GM19351 (cell line): ENCODE results near the gene CCPG1.
"Not testable (repeated sequence)": the region's sequence is repeated elsewhere in the genome, so short reads cannot be mapped to it uniquely, and the experiment has no call there.

ENCODE experiments used
- ATAC-seq: cut with Tn5 transposase; IDR thresholded peaks from one replicate; pipeline ENCODE4 v1.9.1; 2021; ENCODE audit warnings: mild to moderate bottlenecking, moderate library complexity; ENCODE audit not compliant: unreplicated experiment

CCPG1 gene, protein sequence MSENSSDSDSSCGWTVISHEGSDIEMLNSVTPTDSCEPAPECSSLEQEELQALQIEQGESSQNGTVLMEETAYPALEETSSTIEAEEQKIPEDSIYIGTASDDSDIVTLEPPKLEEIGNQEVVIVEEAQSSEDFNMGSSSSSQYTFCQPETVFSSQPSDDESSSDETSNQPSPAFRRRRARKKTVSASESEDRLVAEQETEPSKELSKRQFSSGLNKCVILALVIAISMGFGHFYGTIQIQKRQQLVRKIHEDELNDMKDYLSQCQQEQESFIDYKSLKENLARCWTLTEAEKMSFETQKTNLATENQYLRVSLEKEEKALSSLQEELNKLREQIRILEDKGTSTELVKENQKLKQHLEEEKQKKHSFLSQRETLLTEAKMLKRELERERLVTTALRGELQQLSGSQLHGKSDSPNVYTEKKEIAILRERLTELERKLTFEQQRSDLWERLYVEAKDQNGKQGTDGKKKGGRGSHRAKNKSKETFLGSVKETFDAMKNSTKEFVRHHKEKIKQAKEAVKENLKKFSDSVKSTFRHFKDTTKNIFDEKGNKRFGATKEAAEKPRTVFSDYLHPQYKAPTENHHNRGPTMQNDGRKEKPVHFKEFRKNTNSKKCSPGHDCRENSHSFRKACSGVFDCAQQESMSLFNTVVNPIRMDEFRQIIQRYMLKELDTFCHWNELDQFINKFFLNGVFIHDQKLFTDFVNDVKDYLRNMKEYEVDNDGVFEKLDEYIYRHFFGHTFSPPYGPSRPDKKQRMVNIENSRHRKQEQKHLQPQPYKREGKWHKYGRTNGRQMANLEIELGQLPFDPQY

DNA sequence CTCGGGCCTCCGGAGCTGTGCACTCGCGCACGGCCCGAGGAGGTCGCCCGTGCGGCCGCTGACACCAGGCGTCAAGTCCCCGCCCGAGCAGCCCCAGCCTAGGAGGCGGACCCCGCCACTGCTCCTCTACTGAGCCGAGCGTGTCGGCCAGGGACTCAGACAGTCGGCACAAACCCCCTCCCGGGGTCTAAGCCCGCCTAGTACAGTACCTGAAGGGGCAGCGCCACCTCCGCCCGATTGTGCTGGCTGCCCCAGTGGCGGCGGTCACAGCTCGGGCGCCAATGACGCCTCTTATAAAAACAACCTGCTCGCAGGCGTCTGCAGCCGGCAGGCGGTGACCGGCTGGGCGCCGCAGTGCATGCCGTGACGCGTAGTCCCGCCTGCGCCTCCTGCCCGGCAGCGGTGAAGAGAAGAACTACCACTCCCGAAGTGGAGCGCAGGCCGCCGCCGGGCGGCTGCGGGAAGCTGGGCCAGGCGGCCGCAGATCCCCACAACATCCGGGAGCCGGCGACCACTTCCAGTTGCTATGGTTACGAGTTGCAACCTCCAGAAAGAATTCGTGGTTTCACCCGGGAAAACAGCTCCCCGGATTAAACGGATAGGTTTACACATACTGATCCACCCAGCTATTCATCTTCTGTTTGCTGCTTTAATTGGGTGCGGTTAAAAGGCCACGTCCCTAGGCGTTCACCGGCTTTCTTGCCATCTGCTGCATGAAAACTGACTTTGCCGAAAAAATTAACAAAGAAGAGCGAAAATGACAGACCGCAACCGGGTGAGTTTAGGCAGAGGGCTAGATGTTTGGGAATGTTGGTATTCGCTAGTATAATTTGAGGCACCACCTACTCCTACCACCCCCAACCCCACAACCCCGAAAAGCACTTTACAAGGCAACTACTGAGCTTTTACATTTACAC is at the start of gene CCPG1, which contains the start of gene PIERCE2:
Gene CCPG1 (minus strand): TSS at position 348 of the 917 bp plus-strand sequence. CDS start 18,935 bp downstream, outside the sequence.
Gene PIERCE2 (plus strand): TSS at position 484 of the 917 bp plus-strand sequence. CDS start 274 bp downstream, at position 758.
- ATAC-seq, result peak; percentile 90

DNA sequence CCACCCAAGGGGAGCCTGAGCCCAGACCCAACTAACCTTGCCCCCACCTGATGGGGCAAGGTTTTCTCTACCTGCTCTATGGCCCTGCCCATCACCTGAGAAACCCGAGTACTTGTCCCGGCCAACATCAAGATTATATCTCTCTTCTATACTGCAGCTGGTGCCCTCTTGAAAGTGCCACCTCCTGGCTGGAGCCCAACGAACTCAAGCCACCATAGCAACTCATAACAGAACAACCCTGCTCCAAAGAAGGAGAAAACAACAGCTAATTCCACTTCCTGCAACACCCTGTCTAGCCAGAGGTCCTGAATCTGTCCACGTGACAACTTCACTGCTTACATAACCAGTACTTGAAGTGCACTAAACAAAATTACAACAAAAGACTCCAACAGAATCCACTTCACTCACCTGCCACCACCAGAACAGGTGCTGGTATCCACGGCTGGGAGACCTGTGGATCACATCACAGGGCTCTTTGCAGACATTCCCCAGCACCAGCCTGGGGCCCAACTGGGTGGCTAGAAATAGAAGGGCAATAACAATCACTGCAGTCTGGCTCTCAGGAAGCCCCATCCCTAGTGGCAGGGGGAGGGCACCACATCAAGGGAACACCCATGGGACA is 49.4 kb upstream of the CCPG1 start:
- ATAC-seq, result no peak

DNA sequence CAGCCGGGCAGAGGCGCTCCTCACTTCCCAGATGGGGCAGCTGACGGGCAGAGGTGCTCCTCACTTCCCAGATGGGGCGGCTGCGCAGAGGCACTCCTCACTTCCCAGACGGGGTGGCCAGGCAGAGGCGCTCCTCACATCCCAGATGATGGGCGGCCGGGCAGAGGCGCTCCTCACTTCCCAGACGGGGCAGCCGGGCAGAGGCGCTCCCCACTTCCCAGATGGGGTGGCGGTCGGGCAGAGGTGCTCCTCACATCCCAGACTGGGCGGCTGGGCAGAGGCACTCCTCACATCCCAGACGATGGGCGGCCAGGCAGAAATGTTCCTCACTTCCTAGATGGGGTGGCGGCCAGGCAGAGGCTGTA is 38.9 kb upstream of the CCPG1 start:
- ATAC-seq, result not testable (repeated sequence)

DNA sequence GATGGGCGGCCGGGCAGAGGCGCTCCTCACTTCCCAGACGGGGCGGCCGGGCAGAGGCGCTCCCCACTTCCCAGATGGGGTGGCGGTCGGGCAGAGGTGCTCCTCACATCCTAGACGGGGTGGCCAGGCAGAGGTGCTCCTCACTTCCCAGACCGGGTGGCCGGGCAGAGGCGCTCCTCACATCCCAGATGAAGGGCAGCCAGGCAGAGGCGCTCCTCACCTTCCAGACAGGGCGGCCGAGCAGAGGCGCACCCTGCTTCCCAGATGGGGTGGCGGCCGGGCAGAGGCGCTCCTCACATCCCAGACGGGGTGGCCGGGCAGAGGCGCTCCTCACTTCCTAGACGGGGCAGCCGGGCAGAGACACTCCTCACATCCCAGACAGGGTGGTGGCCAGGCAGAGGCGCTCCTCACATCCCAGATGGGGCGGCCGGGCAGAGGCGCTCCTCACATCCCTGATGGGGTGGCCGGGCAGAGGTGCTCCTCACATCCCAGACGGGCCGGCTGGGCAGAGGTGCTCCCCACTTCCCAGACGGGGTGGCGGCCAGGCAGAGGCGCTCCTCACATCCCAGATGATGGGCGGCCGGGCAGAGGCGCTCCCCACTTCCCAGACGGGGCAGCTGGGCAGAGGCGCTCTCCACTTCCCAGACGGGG is 38.3 kb upstream of the CCPG1 start:
- ATAC-seq, result not testable (repeated sequence)

DNA sequence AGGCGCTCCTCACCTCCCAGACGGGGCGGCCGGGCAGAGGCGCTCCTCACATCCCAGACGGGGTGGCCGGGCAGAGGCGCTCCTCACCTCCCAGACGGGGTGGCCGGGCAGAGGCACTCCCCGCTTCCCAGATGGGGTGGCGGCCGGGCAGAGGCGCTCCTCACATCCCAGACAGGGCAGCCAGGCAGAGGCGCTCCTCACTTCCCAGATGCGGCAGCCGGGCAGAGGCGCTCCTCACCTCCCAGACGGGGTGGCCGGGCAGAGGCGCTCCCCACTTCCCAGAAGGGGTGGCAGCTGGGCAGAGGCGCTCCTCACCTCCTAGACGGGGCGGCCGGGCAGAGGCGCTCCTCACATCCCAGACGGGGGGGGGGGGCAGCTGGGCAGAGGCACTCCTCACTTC is 37.8 kb upstream of the CCPG1 start:
- not testable (repeated sequence) for ATAC-seq

DNA sequence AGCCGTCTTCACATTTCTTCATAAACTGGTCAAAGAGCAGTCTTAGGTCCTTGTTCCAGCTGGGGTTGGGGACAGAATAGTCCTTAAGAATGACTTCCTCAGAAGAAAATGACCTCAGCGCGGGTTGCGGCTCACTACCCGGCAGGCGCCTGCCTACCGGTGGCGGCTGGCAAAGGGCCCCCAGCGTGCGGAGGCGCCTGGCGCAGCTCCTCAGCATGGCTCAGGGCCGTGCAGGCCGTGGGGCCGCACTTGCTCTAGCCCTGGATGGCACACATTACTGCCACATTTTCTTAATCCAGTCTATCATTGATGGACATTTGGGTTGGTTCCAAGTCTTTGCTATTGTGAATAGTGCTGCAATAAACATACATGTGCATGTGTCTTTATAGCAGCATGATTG is 35.0 kb upstream of the CCPG1 start:
- ATAC-seq, result not testable (repeated sequence)

DNA sequence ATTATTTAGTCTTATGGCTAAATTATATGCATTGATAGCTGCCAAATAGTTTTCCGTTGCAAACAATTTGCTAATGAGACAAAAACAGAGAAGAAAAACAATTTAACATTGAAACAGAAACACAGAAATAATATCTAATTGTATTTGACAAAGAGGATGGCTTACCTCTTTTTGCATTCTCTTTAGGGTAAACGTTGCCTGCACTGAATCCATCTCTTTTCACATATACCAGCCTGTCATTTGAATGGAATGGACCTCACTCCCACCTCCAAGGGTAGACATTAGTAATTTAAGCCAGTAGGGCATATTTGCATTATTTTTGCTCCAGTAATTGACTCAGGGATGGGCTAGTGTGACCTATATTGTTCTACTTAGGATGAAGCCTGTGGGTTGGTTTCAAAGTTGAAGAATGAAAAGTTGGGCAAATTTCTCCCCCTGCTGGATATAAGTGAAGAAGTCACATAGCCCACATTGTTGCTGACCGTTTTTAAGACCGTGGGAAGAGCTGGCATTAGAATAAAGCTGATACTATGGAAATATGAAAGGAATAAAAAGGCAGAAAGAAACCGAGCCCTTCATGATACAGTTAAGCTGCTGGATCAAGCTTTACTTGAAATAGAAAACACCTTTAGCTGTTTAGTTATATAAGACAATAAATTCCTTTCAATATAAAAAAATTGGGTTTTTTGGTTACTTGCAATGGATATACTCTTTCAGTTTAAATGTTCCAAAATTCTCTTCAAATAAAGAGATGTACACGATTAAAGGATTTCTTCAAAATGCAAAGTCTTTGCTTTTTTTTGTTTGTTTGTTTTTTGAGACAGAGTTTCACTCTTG is 27.0 kb upstream of the CCPG1 start:
- ATAC-seq, result peak; percentile 76

DNA sequence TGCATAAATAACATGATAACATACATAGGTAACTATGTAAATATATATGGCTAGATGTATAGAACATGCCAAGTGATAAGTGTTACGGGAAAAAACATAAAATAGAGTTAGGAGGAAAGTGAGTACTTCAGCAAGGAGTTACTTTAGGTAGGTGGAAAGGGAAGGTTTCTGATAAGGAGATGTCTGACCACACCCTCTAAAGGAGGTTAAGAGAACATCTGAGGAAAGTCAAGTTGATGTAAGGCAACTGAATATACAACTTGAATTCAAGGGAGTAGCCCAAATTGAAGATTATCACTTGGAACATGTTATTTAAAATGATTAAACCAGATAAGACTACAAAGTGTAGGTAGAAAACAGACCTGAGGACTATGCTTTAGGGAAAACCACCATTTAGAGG is 13.9 kb upstream of the CCPG1 start:
- ATAC-seq, result no peak

DNA sequence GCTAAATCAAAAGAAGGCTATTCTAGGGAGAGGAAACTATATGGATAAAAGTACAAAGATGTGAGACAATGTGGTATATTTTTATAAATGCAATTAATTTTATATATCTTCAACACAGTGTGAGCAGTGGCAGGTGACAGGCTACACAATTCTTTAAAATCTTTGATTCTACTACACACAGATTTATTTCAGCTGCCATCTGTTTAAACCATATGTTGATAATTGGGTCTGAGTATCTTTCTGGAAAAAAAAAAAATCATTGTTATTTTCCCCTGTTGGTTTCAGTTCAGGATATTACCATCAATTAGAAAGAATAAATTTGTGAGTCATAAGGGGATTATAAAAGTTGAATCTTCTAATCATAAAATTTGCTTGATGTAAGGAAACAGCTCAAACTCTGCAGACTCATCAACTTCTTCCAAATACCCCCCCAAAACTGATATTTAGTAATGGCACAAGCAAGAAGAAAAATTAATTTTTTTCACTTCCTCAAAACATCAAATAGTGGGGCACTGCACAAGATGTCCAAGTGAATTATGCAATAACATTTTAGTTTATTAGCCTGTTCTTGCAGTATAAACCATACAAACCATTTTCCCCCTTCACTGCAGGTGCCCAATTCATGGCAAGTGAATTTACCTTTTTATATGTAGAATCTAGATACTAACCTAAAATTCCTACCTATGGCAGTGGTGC is 12.2 kb upstream of the CCPG1 start:
- no peak for ATAC-seq

DNA sequence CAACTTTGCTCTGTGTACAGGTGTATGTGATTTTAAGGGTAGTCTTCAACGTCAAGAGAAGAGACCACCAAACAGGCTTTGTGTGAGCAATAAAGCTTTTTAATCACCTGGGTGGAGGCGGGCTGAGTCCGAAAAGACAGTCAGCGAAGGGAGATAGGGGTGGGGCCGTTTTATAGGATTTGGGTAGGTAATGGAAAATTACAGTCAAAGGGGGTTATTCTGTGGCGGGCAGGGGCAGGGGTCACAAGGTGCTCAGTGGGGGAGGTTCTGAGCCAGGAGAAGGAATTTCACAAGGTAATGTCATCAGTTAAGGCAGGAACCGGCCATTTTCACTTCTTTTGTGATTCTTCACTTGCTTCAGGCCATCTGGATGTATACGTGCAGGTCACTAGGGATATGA is 9.5 kb upstream of the CCPG1 start:
- ATAC-seq, result not testable (repeated sequence)

DNA sequence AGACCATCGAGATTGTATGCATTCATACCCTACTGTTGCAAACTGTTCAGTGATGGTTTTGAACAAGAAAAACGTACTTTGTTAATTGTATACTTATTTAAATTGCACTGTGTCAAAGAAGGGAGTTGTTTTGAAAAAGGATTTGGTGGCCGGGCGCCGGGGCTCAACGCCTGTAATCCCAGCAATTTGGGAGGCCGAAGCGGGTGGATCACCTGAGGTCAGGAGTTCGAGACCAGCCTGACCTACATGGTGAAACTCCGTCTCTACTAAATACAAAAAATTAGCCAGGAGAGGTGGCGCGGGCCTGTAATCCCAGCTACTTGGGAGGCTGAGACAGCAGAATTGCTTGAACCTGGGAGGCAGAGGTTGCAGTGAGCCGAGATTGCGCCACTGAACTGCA is 817 bp upstream of the CCPG1 start:
- ATAC-seq, result not testable (repeated sequence)

DNA sequence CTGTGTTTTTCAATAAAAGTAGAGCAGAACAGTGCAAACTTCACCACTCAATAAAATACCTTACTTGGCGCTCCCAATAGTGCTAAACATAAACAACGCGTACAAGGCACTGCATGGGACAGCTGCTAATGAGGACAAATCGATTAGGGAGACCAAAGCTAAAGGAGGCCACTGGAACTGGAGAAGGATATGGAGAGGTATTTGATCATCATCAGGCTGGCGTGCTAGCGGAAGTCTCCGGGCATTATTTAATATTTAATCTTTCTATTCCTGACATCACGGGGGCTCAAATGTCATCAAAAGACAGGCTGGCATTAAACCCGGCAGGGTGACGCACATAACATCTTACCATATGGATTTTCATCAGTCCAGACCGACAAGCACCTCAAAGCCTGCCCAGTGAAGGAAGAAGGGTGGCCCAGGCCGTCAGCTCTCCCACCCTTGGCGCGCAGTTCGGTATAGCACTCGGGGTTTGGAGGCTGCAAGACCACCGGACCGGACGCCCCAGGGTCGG is 604 bp downstream of the CCPG1 start:
- ATAC-seq, result peak; percentile 12

DNA sequence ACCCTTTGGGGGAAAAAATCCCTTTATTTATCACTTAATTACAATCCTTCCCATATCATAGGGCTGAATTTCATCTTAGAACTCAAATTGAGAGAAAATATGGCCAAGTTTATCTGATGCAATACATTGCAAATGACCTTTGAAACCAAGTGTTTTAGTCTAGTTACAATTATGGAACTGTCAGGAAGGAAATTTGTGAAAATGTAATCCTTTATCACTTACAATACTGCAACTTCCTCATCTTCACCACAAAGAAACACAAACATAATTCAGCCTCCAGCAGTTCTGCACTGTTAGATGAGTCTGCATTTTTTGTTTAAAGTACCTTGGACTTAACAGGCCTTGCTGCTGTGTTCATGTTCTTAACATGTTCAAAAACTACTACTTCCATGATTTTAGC is 4.6 kb downstream of the CCPG1 start:
- ATAC-seq, result no peak

DNA sequence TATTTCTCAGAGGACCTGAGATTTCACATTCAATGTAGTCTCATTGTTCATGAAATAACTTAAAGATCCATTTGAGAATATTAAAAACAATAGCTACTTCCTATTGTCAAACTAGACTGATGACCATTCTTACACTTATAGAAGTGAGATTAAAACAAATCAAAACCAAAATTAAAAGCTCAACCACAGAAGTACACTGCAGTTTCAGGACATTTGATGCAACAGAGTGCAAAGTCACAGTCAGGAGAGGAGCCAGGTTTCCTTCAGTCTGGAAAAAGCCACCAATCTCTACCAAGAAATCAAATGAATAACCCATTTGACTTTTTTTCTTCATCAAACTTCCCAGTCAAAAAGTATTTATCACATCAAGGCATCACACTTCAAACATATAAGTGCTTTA is 5.5 kb downstream of the CCPG1 start:
- peak; percentile 45 for ATAC-seq

DNA sequence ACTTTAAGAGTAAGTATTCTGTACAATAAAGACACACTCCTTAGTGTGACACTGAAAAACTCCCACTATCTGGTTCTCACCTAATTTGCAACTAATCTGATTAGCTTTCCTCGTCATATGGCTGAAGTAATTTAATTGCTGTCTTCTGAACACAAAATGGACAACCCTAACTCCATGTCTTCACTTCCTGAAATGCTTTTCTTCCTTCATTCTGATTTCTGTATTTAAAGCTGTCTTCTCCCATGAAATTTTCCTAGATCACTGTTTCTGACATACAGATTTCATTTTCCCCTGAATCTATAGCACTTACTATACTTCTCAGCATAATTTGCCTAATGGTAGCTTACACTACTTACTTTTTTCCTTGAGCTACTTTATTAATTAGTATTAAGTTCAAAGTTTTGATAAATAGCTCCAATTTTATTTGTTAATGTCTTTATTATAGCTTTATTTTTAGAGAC is 6.3 kb downstream of the CCPG1 start:
- ATAC-seq, result no peak

DNA sequence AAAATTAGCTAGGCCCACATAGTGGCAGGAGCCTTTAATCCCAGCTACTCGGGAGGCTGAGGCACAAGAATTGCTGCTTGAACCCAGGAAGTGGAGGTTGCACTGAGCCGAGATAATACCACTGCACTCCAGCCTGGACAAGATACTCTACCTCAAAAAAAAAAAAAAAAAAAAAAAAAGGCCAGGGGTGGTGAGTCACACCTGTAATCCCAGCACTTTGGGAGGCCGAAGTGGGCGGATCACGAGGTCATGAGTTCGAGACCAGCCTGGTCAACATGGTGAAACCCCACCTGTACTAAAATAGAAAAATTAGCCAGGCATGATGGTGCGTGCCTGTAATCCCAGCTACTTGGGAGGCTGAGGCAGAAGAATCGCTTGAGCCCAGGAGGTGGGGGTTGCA is 8.1 kb downstream of the CCPG1 start:
- ATAC-seq, result not testable (repeated sequence)

DNA sequence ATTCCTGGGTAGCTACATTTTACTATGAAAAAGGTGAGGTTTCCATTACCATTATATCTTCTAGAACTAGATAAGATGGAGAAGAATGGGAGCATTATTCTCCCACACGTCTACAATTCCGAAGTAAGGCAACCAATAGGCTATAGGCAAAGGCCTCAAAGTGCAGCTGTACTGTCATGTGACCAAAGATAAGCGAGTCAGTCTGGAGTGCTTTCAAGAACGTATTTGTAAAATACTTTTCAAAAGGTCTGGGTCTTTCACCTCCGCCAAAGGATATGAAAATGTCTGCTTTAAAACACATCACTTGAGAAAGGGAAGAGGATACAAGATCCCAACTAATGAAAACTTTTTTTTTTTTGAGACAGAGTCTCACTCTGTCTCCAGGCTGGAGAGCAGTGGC is 9.9 kb downstream of the CCPG1 start:
- no peak for ATAC-seq

DNA sequence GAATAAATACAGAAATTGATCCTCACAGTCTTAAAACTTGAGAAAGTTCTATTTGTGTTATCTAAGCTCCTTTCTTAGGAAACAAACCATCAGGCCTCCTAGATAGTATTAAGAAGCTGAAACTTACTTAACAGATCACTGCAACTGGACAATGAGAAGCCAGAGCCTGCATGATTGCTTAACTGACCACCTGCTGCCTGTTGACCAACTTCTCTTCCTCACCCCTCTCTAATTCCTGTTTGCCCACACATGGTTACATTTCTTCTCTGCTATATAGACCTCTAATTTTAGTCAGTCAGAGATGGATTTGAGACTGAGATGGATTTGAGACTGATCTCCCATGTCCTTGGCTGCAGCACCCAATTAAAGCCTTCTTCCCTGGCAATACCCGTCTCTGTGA is 13.5 kb downstream of the CCPG1 start:
- ATAC-seq, result no peak
